ENCODE measurements around the gene MTA3.

- TF ChIP-seq CTCF (IDR thresholded peaks at IDR 0.05) = no peak
- TF ChIP-seq POLR2AphosphoS5 (IDR thresholded peaks at IDR 0.05) = no peak
- TF ChIP-seq POLR2A (IDR thresholded peaks at IDR 0.05) = no peak
These were observed 232.1 kb downstream of the MTA3 start for GRCh38 chr2:42800461-42800962.

Measured in breast epithelium (tissue), 3 donors.